BJ (cell line): ENCODE results near the gene TBX5. TPM values are rescaled to one million over a fixed set of nuclear protein-coding genes. Genes with fewer than 3 reads are reported as not detected.

Experiments
- CTCF ChIA-PET: fragments of 350-600 bp; formaldehyde crosslinking; extraction: SDS; loops from one replicate; lab custom pipeline; 2021; ENCODE audit warnings: antibody characterized with exemption, inconsistent platforms; lab: Yijun Ruan, JAX
- POLR2A ChIA-PET: fragments of 300-600 bp; sonication (Branson Sonifier 250); formaldehyde crosslinking; extraction: SDS; loops from one replicate; lab custom pipeline; 2021; ENCODE audit warnings: antibody characterized with exemption; lab: Charles Lee
- DNase-seq: peaks from one replicate; pipeline ENCODE4 v3.0.0-alpha.2; 2011; ENCODE audit warnings: low read depth
- H3K27me3 ChIP-seq: 2 replicates; pipeline ENCODE4 v1.6.0; 2011; ENCODE audit warnings: low read length; ENCODE audit not compliant: control insufficient read depth, insufficient read depth
- H3K36me3 ChIP-seq: 2 replicates; pipeline ENCODE4 v1.5.1; 2011; ENCODE audit warnings: low read length; ENCODE audit not compliant: control insufficient read depth, insufficient read depth
- H3K4me3 ChIP-seq: 2 replicates; pipeline ENCODE4 v1.5.1; 2011; ENCODE audit warnings: low read depth, mild to moderate bottlenecking, control low read depth, low read length
- CTCF ChIP-seq: IDR thresholded peaks from 2 replicates; pipeline ENCODE4 v1.5.1; 2011; ENCODE audit warnings: low read depth, mild to moderate bottlenecking, control low read depth, inconsistent platforms, low read length, moderate library complexity; ENCODE audit not compliant: insufficient read depth
- polyA minus RNA-seq: library from RNA; depleted of rRNA, polyadenylated mRNA; stranded (reverse); fragments of >200 nt; gene quantifications from 2 replicates; pipeline ENCODE4 v1.2.3, GENCODE V29; 2011; rRNA and poly(A)+ RNA removed
- polyA plus RNA-seq: library from polyadenylated mRNA; depleted of rRNA; stranded (reverse); fragments of >200 nt; gene quantifications from 2 replicates; pipeline ENCODE4 v1.2.3, GENCODE V29; 2011; rRNA removed

TBX5 gene
- polyA plus RNA-seq (29.1 and 30.8 TPM in 2 replicates), polyA minus RNA-seq (41.4 and 45.3 TPM in 2 replicates)

GRCh38 chr12:114405519-114406271 lies at the start of gene TBX5:
TSS of gene TBX5 (minus strand) at chr12:114406144. CDS start at chr12:114403898, 2,246 bp downstream.
- TF ChIP-seq CTCF: no peak

GRCh38 chr12:114451657-114452056 lies 45.7 kb upstream of the TBX5 start:
- ChIA-PET CTCF (no interaction called here), POLR2A (no interaction called here)
- Histone ChIP-seq H3K36me3 (no peaks in the 10 kb centered on the region), H3K4me3 (no peak overlapping the region), H3K27me3 (peaks cover 12% of the 10 kb centered on the region)
- no peak for DNase-seq
- TF ChIP-seq CTCF: no peak

More at GRCh38 chr12:114405519-114406271, at the start of gene TBX5:
- peak; percentile 55 for DNase-seq
- Histone ChIP-seq H3K4me3 (peak within 1 kb of the TSS; percentile 90), H3K27me3 (no peaks in the 10 kb centered on the region), H3K36me3 (peaks cover 10% of the 10 kb centered on the region)
- POLR2A ChIA-PET: interaction anchor here (0.5 to 0.9 kb wide), 3 partner anchors 28 to 283 kb away, joined by 3 to 16 read pairs (median 3); no protein-coding TSS in a partner anchor
- CTCF ChIA-PET: interaction anchor here (0.8 to 5.4 kb wide), 8 partner anchors 16 to 439 kb away, joined by 3 to 26 read pairs (median 4); no protein-coding TSS in a partner anchor

- TF ChIP-seq CTCF: no peak
- ChIA-PET POLR2A (interaction anchor here (0.7 kb wide), 1 partner anchor 353 kb away, joined by 3 read pairs; no protein-coding TSS in a partner anchor), CTCF (interaction anchor here (0.7 kb wide), 1 partner anchor 18 kb away, joined by 5 read pairs; no protein-coding TSS in a partner anchor)
- Histone ChIP-seq H3K36me3 (no peaks in the 10 kb centered on the region), H3K27me3 (peaks cover 16% of the 10 kb centered on the region), H3K4me3 (no peak overlapping the region)
- no peak for DNase-seq
Observed at GRCh38 chr12:114450515-114451300, 44.8 kb upstream of the TBX5 start.

- TF ChIP-seq CTCF: no peak
- no peak for DNase-seq
- Histone ChIP-seq H3K36me3 (no peaks in the 10 kb centered on the region), H3K4me3 (no peak overlapping the region), H3K27me3 (peaks cover 16% of the 10 kb centered on the region)
- ChIA-PET CTCF (interaction anchor here (0.7 kb wide), 1 partner anchor 17 kb away, joined by 5 read pairs; no protein-coding TSS in a partner anchor), POLR2A (interaction anchor here (0.7 kb wide), 1 partner anchor 353 kb away, joined by 3 read pairs; no protein-coding TSS in a partner anchor)
Observed at GRCh38 chr12:114450019-114450418, 44.1 kb upstream of the TBX5 start.

GRCh38 chr12:114448618-114448933 lies 42.6 kb upstream of the TBX5 start:
- no peak overlapping the region for H3K4me3 ChIP-seq
- no peak for TF ChIP-seq CTCF
- no peak for DNase-seq
- H3K36me3 ChIP-seq: no peaks in the 10 kb centered on the region
- POLR2A ChIA-PET: no interaction called here
- CTCF ChIA-PET: no interaction called here
- H3K27me3 ChIP-seq: peaks cover 25% of the 10 kb centered on the region
